Motor neuron (in vitro differentiated cells): Measurements from ENCODE around the gene MEA1. TPM values are rescaled to one million over a fixed set of nuclear protein-coding genes. Genes with fewer than 3 reads are reported as not detected.

Experiments used
- ATAC-seq, 8 experiments: fragments of 200-7000 bp; cut with Tn5 transposase; replicated peaks in 6 of 8; 2 replicates each; pipeline ENCODE4 v1.8.0; 2021; ENCODE audit warnings: mild to moderate bottlenecking in 8 of 8, moderate library complexity in 8 of 8
- H3K27ac ChIP-seq, 2 donors: fragments of 250-450 bp; sonication (Bioruptor Pico); 2 replicates each; pipeline ENCODE4 v1.9.0; 2021; ENCODE audit warnings: antibody characterized with exemption in 2 of 2, mild to moderate bottlenecking in 2 of 2, moderate library complexity in 1 of 2
- H3K4me1 ChIP-seq, 2 donors: fragments of 250-450 bp; sonication (Bioruptor Pico); replicated peaks in 1 of 2; 2 replicates each; pipeline ENCODE4 v1.6.1; 2021; ENCODE audit warnings: antibody characterized with exemption in 2 of 2, mild to moderate bottlenecking in 2 of 2, moderate library complexity in 1 of 2
- H3K4me3 ChIP-seq, 5 donors: fragments of 250-450 bp; sonication (Bioruptor Pico); 2 replicates each; pipeline ENCODE4 v1.9.0; 2021; ENCODE audit warnings: antibody characterized with exemption in 5 of 5, mild to moderate bottlenecking in 5 of 5, moderate library complexity in 4 of 5
- WGBS, 10 experiments: fragments of 450-650 bp; shearing (Covaris generic); methylation state at CpG; one replicate each; pipeline ENCODE4 v1.0.0; 2022; 5-methylcytosine and 5-hydroxymethylcytosine counted together
- in situ Hi-C, 9 experiments: fragments of 400-800 bp; cut with MboI; loops; one replicate each; pipeline ENCODE4 v1.15.0; 2021; ENCODE audit warnings: low sequenced_read_pairs in 9 of 9, low pct_unique_long_range_greater_than_20kb in 2 of 9; ENCODE audit not compliant: unreplicated experiment in 9 of 9
- total RNA-seq, 8 experiments: library from RNA; unstranded; fragments of 300-600 nt; gene quantifications; 2 replicates each; pipeline versions ENCODE4 v1.2.3 to v1.2.4, GENCODE V29; 2022

The MEA1 gene
- total RNA-seq, 8 experiments from 2014 or later = 47.7 to 111 (median 72.7) TPM

DNA sequence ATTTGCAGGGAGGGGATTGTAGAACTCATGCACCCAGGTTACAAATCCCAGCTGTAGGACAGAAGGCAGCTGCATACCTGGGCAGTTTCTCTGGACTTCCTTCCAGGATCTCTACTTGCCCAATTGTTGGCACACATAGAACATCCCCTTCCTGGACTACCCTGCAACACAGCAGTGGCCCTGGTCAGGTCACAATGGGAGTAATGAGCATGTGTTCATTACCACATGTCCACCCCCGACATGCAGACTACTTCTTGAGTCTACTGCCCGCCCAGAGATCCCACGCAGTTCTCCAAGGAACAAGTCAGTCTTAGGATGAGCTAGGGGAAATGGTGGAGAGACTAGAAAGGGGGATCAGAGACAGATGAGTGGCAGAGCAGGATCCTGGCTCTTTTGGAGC, 39.8 kb downstream of the MEA1 start:
- Histone ChIP-seq H3K27ac (no peak overlapping the region), H3K4me1 (peaks cover 15 to 17% of the 10 kb centered on the region in 2 donors), H3K4me3 (no peak overlapping the region)
- in situ Hi-C loops = no loop called here
- ATAC-seq = no peak
- 56 to 100% (median 93%) methylated on average over 1 to 3 of the region's 3 CpGs; no CpG with 5 or more reads in 2 of the 10 experiments for WGBS, 10 experiments

DNA sequence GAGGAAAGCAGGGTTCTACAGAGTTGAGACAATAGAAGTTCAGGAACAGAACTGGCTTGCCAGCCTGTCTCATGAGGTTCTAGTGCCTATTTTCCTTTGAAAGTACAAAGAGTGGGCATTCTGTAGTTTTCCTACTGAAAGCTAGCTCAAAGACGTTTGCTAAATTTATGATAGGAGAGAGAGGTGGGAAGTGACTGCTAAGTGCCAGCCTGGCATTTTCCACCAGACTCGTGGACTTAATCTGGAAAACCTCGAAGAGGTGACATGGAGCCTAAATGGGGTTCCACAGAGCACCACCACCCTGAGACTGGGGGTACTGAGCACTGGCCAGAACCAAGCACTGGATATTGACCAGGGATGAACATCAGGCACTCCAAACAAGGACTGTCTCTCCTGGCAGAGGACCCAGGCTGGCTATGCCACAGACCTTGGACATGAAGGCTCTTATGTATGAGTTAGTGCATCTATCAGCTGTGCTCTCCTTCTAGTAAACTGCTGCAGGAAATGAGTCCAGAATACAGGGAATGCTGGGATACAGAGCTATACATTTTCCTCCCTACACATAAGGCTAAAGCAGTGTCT, 41.9 kb downstream of the MEA1 start:
- ATAC-seq = no peak
- Histone ChIP-seq H3K27ac (peak overlapping the region in 1 of 2 donors; percentile 56), H3K4me3 (no peak overlapping the region), H3K4me1 (peaks cover 7% of the 10 kb centered on the region in 2 donors)
- in situ Hi-C loops = no loop called here
- WGBS, 10 experiments = 89 to 100% (median 100%) methylated on average over 1 to 3 of the region's 3 CpGs; no CpG with 5 or more reads in 7 of the 10 experiments

DNA sequence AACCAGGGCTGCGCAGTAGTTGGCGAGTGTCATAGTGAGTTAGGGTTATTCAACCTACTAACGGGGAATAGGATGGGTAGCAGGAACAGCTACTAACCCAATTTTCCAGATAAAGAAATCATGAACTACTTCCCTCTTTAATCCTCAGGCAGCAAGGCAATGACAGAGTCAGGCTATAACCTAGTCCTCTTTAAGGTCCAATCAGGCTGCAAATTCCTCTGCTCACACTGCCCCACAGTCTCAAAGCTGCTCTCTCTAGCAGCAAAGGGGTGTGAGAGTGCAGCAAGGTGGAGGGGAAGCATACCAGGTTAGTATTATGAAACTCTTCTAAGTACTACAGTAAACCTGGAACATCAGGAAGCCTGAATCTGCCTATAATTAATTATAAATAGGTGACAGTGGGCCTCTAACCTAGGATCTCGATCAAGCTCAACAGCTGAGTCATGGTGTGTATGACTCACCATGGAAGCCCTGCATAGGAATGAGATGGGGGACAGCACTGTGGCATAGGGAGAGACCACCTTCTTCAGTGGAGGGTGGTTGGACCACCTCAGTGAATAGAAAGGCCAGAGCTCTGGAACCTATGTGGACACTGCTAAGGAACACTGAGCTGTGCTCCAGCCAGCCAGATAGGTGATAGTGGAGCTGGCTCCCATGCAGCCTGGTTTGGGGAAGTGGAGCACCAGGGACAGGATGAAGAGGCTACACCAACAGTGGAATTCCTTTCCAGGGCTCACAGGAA, 42.7 kb downstream of the MEA1 start:
- in situ Hi-C loops = no loop called here
- ATAC-seq = peak in 7 of 8 experiments; percentile 57 to 95 (median 93)
- Histone ChIP-seq H3K4me1 (peaks cover 6 to 7% of the 10 kb centered on the region in 2 donors), H3K27ac (peak overlapping the region in 1 of 2 donors; percentile 56), H3K4me3 (no peak overlapping the region)
- 0 to 100% (median 64%) methylated on average over 1 to 4 of the region's 4 CpGs; no CpG with 5 or more reads in 2 of the 10 experiments for WGBS, 10 experiments

DNA sequence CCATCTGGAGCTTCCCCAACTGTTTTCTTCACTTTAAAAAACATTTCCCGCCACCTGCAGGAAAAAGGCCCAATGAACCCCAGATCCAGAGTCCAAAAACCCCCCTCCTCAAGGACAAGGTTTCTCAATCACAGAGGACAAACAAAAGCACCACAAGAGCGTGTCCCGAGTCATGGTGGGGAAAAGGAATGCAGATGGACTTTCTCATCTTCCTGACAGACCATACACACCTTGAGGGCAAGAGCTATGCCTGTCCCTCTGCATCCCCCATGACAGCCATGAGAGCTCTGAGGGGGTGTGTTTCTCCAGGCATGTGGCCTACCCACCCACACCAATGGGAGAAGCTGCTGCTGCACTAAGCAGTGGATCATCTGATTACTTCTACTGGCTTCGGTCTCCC, 43.8 kb downstream of the MEA1 start:
- WGBS, 10 experiments = 82 to 100% (median 100%) methylated on average over 1 to 2 of the region's 4 CpGs; no CpG with 5 or more reads in 4 of the 10 experiments
- Histone ChIP-seq H3K27ac (no peak overlapping the region), H3K4me1 (peaks cover 6 to 7% of the 10 kb centered on the region in 2 donors), H3K4me3 (no peak overlapping the region)
- in situ Hi-C loops = no loop called here
- ATAC-seq = no peak

DNA sequence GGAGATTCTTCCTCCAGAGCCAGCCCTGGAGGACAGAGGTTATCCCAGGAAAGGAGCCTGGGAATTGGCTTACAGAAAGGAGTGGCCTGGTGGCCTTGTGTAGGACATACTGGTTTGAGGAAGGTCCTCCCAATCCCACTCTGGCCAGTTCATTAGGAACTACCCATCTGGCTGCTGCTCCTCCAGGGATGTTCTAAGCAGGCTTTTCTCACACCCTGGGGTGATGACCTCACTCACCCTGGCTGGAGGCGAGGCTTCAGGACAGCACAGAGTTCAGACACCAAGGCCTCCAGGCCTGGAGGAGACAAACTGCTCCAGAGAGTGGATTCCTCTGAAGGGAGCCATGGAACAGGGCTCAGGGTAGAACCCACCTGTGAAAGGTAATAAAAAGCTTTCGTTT, 44.3 kb downstream of the MEA1 start:
- in situ Hi-C loops = no loop called here
- H3K4me1 ChIP-seq = peaks cover 6 to 7% of the 10 kb centered on the region in 2 donors
- no peak overlapping the region for H3K4me3 ChIP-seq
- no peak overlapping the region for H3K27ac ChIP-seq
- ATAC-seq = no peak
- 94 to 100% methylated on average over 1 to 2 of the region's 2 CpGs; no CpG with 5 or more reads in 8 of the 10 experiments for WGBS, 10 experiments

DNA sequence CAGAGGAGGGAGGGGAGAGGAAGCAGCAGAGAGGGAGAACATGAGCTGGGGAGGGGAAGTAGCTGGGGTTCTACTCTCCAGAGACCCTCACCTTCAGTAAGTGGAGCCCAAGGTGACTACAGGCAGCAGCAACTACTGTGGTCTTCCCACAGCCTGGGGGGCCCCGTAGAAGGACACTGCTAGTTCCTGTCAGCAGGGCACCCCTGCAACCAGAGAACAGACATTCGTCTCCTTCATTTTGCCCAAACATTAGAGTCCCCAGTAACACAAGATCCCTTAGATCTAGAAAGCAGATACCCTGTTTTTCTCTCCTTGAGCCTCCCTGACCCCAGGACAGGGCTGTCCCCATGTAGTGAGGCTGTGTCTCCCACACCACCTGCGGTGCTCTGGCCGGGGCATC, 45.0 kb downstream of the MEA1 start:
- 20 to 100% (median 50%) methylated on average over 1 to 2 of the region's 4 CpGs; no CpG with 5 or more reads in 4 of the 10 experiments for WGBS, 10 experiments
- in situ Hi-C loops = no loop called here
- H3K27ac ChIP-seq = no peak overlapping the region
- H3K4me1 ChIP-seq = peaks cover 6 to 7% of the 10 kb centered on the region in 2 donors
- no peak overlapping the region for H3K4me3 ChIP-seq
- ATAC-seq = no peak

DNA sequence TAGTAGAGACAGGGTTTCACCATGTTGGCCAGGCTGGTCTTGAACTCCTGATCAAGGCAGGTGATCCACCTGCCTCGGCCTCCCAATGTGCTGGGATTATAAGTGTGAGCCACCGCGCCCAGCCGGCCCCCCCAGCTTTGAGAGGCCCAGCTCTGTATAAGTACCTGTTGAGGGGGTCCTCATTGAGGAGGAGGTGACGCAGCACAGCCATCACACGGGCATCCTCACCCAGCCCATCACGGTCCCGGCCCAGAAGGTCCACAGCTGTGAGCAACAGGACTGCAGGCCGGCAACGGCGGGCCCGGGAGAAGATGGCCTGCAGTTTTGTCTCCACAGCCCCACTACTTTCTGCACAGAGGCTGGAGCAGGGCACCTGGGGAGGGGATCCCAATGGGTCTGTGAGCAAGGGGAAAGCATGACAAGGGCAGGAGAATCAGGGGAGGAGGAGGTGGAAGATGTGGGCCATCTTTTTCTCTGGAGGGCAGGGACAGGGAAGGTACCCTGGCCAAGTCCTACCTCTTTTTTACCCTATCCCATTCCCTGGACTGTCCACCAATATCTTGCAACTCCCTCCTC, 45.5 kb downstream of the MEA1 start:
- WGBS, 10 experiments = 80 to 100% (median 93%) methylated on average over 1 to 7 of the region's 12 CpGs; no CpG with 5 or more reads in 4 of the 10 experiments
- H3K4me1 ChIP-seq = peaks cover 6 to 7% of the 10 kb centered on the region in 2 donors
- in situ Hi-C loops = no loop called here
- no peak overlapping the region for H3K27ac ChIP-seq
- no peak overlapping the region for H3K4me3 ChIP-seq
- ATAC-seq = no peak

DNA sequence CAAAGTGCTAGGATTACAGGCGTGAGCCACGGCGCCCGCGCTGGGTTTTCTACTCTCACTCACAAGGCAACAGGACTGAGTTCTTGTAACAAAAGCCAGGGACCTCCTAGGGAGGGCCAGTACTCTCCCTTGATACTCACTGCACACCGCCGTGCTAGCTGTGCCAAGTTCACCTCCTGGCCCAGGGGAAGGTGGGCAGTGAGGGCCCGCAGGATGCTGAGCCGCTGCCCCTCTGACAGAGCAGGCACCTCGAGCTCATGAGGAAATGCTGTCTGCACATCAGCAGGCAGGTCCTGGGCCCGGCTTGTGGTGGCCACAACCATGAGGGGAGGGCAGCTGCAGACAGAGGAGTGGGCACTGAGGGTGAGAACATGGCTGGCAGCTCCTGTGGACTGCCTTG, 46.5 kb downstream of the MEA1 start:
- in situ Hi-C loops = no loop called here
- Histone ChIP-seq H3K27ac (no peak overlapping the region), H3K4me1 (peaks cover 6 to 7% of the 10 kb centered on the region in 2 donors), H3K4me3 (no peak overlapping the region)
- 60 to 100% (median 93%) methylated on average over 1 to 10 of the region's 11 CpGs; no CpG with 5 or more reads in 4 of the 10 experiments for WGBS, 10 experiments
- ATAC-seq = no peak

DNA sequence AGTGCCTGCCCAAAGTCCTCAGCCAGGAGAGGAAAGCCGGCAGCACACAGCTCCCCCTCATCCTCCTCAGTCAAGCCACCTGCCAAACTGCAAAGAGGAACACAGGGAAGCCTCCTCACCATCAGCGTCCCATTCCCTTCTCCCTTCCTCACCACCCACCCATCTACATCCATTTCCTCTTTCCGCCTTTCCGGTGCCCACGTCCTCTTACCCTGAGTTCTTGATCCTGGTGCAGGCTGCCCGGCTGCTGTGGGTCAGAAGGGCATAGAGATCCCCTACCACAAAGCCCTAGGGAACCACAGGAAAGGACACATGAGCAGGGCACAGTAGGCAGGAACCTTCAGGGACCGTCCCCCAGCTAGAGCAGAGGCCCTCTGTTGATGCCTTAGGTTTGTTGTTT, 47.2 kb downstream of the MEA1 start:
- Histone ChIP-seq H3K4me1 (peaks cover 6 to 7% of the 10 kb centered on the region in 2 donors), H3K27ac (no peak overlapping the region), H3K4me3 (no peak overlapping the region)
- in situ Hi-C loops = no loop called here
- WGBS, 10 experiments = 20 to 100% (median 83%) methylated on average over 1 to 7 of the region's 7 CpGs; no CpG with 5 or more reads in 3 of the 10 experiments
- ATAC-seq = no peak

DNA sequence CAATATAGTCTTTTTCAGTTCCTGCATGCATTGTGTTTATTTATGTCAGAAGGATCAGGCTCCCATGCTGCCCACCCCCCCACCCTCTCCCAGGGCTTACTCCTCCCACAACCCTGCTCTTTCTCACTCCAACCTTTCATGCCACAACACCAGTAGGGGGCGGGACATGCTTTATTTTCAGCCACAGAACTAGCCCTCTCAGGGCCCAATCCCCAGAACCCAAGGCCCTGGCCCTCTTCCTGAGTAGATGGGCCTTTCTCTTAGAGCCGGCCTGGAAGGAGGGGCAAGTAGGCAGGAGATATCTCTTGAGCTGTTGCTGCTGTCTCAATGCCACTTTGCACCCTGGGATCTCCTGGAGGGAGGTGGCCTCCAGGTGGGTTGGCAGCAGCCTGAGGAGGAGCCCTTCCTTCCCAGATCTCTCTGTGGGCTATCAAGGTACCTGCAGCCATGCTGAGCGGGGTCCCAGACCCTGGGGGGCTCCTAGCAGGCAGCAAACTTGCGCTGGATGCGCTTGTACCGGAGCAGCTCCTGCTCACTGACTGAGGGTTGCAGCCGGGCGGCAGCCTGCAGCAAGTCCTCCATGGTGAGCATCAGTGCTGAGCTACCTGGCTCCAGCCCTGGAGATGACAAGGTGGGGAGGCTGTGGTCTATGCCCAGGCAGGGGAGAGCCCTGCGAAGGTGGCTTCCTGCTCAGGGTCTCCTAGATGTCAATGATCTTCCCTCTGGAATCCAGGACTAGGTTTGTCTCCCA, 49.7 kb downstream of the MEA1 start:
- peaks cover 0 to 6% of the 10 kb centered on the region in 2 donors for H3K4me1 ChIP-seq
- peak in 3 of 8 experiments; percentile 6 to 63 (median 27) for ATAC-seq
- in situ Hi-C loops = no loop called here

DNA sequence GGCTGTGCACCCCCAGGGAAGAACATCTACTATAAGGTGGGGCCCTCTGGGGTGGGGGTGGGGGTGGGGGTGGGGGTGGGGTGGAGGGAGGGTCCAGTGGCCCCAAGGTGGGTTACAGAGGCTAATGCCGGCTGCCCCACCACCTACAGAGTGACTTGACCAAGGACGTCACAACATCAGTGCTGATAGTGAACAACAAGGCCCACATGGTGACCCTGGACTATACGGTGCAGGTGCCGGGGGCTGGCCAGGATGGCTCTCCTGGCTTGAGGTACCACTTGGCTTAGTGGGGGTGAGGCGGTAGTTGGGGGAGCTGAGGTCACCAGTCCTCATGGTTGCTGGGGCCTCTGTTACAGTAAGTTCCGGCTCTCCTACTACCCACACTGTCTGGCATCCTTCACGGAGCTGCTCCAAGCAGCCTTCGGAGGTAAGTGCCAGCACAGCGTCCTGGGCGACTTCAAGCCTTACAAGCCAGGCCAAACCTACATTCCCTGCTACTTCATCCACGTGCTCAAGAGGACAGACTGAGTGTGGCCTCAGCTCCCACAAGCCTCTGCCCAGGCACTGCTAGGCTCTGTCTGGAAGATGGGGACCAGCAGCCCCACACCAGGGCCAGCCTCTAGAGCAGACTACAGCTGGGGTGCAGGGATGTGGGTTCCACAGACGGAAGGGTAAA, 50.4 kb downstream of the MEA1 start:
- ATAC-seq = no peak
- H3K27ac ChIP-seq = no peak overlapping the region
- H3K4me1 ChIP-seq = peaks cover 0 to 6% of the 10 kb centered on the region in 2 donors
- 80 to 100% (median 80%) methylated on average over 1 to 3 of the region's 12 CpGs; no CpG with 5 or more reads in 7 of the 10 experiments for WGBS, 10 experiments
- in situ Hi-C loops = no loop called here
- H3K4me3 ChIP-seq = no peak overlapping the region

More for the DNA sequence above, 49.7 kb downstream of the MEA1 start:
- no peak overlapping the region for H3K27ac ChIP-seq
- WGBS, 10 experiments = 80 to 100% (median 90%) methylated on average over 1 to 4 of the region's 9 CpGs; no CpG with 5 or more reads in 5 of the 10 experiments
- no peak overlapping the region for H3K4me3 ChIP-seq

DNA sequence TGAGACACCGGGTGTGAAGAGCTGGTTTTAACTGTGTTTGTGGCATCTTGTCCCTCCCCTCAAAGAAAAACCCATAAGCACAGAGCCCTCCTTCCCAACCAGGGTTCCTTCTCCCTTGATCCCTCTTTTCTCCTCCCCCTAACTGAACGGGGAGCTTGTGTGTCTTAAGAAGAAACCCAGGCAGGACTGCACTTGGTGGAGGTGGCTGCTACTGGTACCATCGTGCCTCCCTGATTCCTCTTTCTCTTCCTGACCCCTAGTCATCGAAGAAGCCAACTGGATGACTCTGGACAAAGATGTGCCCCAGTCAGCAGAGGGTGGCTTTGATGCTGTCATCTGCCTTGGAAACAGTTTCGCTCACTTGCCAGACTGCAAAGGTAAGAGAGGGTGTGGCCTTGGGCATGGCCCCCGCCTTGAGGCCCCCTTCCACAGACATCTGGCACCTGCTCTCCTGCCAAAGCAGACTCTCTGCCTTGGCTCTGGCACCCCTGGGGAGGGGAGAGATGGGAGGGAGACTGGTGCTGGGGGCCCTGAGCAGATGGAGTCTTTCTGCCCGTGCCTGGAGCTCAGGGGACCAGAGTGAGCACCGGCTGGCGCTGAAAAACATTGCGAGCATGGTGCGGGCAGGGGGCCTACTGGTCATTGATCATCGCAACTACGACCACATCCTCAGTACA, 51.1 kb downstream of the MEA1 start:
- Histone ChIP-seq H3K4me3 (no peak overlapping the region), H3K4me1 (peaks cover 0 to 6% of the 10 kb centered on the region in 2 donors), H3K27ac (no peak overlapping the region)
- no peak for ATAC-seq
- in situ Hi-C loops = no loop called here
- 0 to 100% (median 75%) methylated on average over 1 to 4 of the region's 13 CpGs; no CpG with 5 or more reads in 3 of the 10 experiments for WGBS, 10 experiments
